Natural killer cell (primary cell): ENCODE results near the gene RASGEF1C. TPM values are rescaled to one million over a fixed set of nuclear protein-coding genes. Genes with fewer than 3 reads are reported as not detected.
"Not testable (repeated sequence)": the region's sequence is repeated elsewhere in the genome, so short reads cannot be mapped to it uniquely, and the experiment has no call there.

Source experiments
- ATAC-seq, 3 donors: fragments of 150-1000 bp in 2 of 3; fragments of 200-7000 bp in 1 of 3; cut with Tn5 transposase; 1 replicate in 1 of 3; 2 replicates in 2 of 3; pipeline ENCODE4 v1.10.0; 2021; ENCODE audit warnings: mild to moderate bottlenecking in 2 of 3, moderate library complexity in 2 of 3
- DNase-seq, 2 donors: peaks; one replicate each; pipeline versions ENCODE4 v3.0.0 to v3.0.0-alpha.2; 2013 to 2021; ENCODE audit warnings: mixed read lengths in 1 of 2
- H3K27ac ChIP-seq: one replicate; pipeline ENCODE4 v1.5.1; 2013; ENCODE audit warnings: mild to moderate bottlenecking, low read length
- H3K27me3 ChIP-seq: one replicate; pipeline ENCODE4 v1.6.1; 2013; ENCODE audit warnings: low read length; ENCODE audit not compliant: control insufficient read depth, insufficient read depth
- H3K36me3 ChIP-seq: one replicate; pipeline ENCODE4 v1.6.1; 2013; ENCODE audit warnings: low read length; ENCODE audit not compliant: control insufficient read depth, insufficient read depth
- H3K4me1 ChIP-seq: one replicate; pipeline ENCODE4 v1.6.1; 2013; ENCODE audit warnings: low read length; ENCODE audit not compliant: control insufficient read depth, insufficient read depth
- H3K4me3 ChIP-seq: one replicate; pipeline ENCODE4 v1.5.1; 2013; ENCODE audit warnings: low read length
- H3K9me3 ChIP-seq: one replicate; pipeline ENCODE4 v1.6.1; 2013; ENCODE audit warnings: low read length; ENCODE audit not compliant: control insufficient read depth, insufficient read depth
- H3K27ac Mint-ChIP-seq, 2 donors: one replicate each; pipeline ENCODE4 v1.8.0; 2022; ENCODE audit warnings: mild to moderate bottlenecking in 2 of 2, mixed read lengths in 2 of 2, moderate library complexity in 1 of 2
- H3K27me3 Mint-ChIP-seq, 2 donors: one replicate each; pipeline ENCODE4 v1.8.0; 2022; ENCODE audit warnings: low read depth in 2 of 2, mixed read lengths in 2 of 2
- H3K36me3 Mint-ChIP-seq: one replicate; pipeline ENCODE4 v1.8.0; 2022; ENCODE audit warnings: mixed read lengths
- H3K4me1 Mint-ChIP-seq, 2 donors: one replicate each; pipeline ENCODE4 v1.8.0; 2022; ENCODE audit warnings: mixed read lengths in 2 of 2
- H3K4me3 Mint-ChIP-seq: one replicate; pipeline ENCODE4 v1.8.0; 2022; ENCODE audit warnings: mild to moderate bottlenecking, moderate library complexity, mixed read lengths
- H3K9me3 Mint-ChIP-seq, 2 donors: one replicate each; pipeline ENCODE4 v1.8.0; 2022; ENCODE audit warnings: mixed read lengths in 2 of 2
- CTCF ChIP-seq: fragments of 200-600 bp; IDR thresholded peaks from one replicate; pipeline ENCODE4 v1.8.0; 2022; ENCODE audit warnings: antibody characterized with exemption
- WGBS: methylation state at CpG from one replicate; pipeline ENCODE4 v1.1.7; 2013; ENCODE audit warnings: missing lambda C conversion rate; ENCODE audit not compliant: insufficient coverage; 5-methylcytosine and 5-hydroxymethylcytosine counted together
- intact Hi-C: fragments of 100-400 bp; cut with micrococcal nuclease; formaldehyde crosslinking; loops from one replicate; pipeline ENCODE4 v1.14.2; 2022
- total RNA-seq, 4 donors: library from RNA; stranded (reverse); fragments of 120-200 nt in 1 of 4; gene quantifications; one replicate each; pipeline versions ENCODE4 v1.2.3 to v1.2.4, GENCODE V29; 2013 to 2022

RASGEF1C gene
- total RNA-seq, 3 donors from 2014 or later (not counting 1 experiment from before 2014, with no cell fraction given): not detected

- H3K27me3 Mint-ChIP-seq: peaks cover 9 to 19% of the 10 kb centered on the region in 2 donors
- H3K4me3 ChIP-seq: no peak overlapping the region
- DNase-seq (peak in 1 of 2 donors; percentile 12), ATAC-seq (no peak)
- no peaks in the 10 kb centered on the region for H3K9me3 Mint-ChIP-seq
- no peaks in the 10 kb centered on the region for H3K4me1 Mint-ChIP-seq
- no peaks in the 10 kb centered on the region for H3K9me3 ChIP-seq
- 89% methylated on average over 24 of the region's 25 CpGs for WGBS
- H3K36me3 ChIP-seq: no peaks in the 10 kb centered on the region
- H3K4me1 ChIP-seq: peaks cover 2% of the 10 kb centered on the region
- H3K27me3 ChIP-seq: no peaks in the 10 kb centered on the region
- no peak for TF ChIP-seq CTCF
- no peak overlapping the region for H3K27ac Mint-ChIP-seq
- intact Hi-C loops: loop anchor here (1.0 to 5.0 kb wide), 3 partner anchors 84 to 200 kb away; no protein-coding TSS in a partner anchor
- H3K36me3 Mint-ChIP-seq: no peaks in the 10 kb centered on the region
- H3K27ac ChIP-seq: no peak overlapping the region
- no peak overlapping the region for H3K4me3 Mint-ChIP-seq
Observed at GRCh38 chr5:180127682-180128670, 81.0 kb downstream of the RASGEF1C start.

GRCh38 chr5:180126716-180127681, 82.0 kb downstream of the RASGEF1C start:
- Histone ChIP-seq H3K9me3 (no peaks in the 10 kb centered on the region), H3K27ac (no peak overlapping the region), H3K4me3 (no peak overlapping the region), H3K4me1 (peaks cover 2% of the 10 kb centered on the region), H3K36me3 (no peaks in the 10 kb centered on the region), H3K27me3 (no peaks in the 10 kb centered on the region)
- Mint-ChIP-seq H3K9me3 (no peaks in the 10 kb centered on the region), H3K4me3 (no peak overlapping the region), H3K4me1 (no peaks in the 10 kb centered on the region), H3K27ac (no peak overlapping the region), H3K27me3 (peaks cover 9 to 25% of the 10 kb centered on the region in 2 donors), H3K36me3 (no peaks in the 10 kb centered on the region)
- ATAC-seq (peak; percentile 53 to 88 (median 81)), DNase-seq (peak; percentile 50 to 52)
- whole genome bisulfite sequencing: 46% methylated on average over 59 of the region's 59 CpGs
- TF ChIP-seq CTCF: peak; percentile 92
- intact Hi-C loops: loop anchor here (1.0 to 5.0 kb wide), 3 partner anchors 85 to 201 kb away; no protein-coding TSS in a partner anchor

GRCh38 chr5:180126156-180126555, 82.9 kb downstream of the RASGEF1C start:
- H3K4me3 ChIP-seq, H3K27ac ChIP-seq, H3K36me3 Mint-ChIP-seq, H3K4me1 ChIP-seq, ATAC-seq, H3K27ac Mint-ChIP-seq, H3K9me3 ChIP-seq, H3K4me3 Mint-ChIP-seq, H3K36me3 ChIP-seq, H3K9me3 Mint-ChIP-seq, H3K27me3 ChIP-seq, H3K4me1 Mint-ChIP-seq: not testable (repeated sequence)
- peak in 1 of 2 donors; percentile 3 for DNase-seq
- H3K27me3 Mint-ChIP-seq: peaks cover 9 to 25% of the 10 kb centered on the region in 2 donors
- intact Hi-C loops: loop anchor here (5.0 kb wide), 1 partner anchor 86 kb away; no protein-coding TSS in a partner anchor
- 88% methylated on average over 17 of the region's 17 CpGs for WGBS

GRCh38 chr5:180124662-180125061, 84.3 kb downstream of the RASGEF1C start:
- intact Hi-C loops: loop anchor here (5.0 kb wide), 1 partner anchor 88 kb away; no protein-coding TSS in a partner anchor
- H3K4me1 ChIP-seq, H3K9me3 Mint-ChIP-seq, H3K27me3 ChIP-seq, H3K27ac Mint-ChIP-seq, H3K36me3 ChIP-seq, ATAC-seq, H3K36me3 Mint-ChIP-seq, H3K27ac ChIP-seq, H3K9me3 ChIP-seq, H3K4me3 Mint-ChIP-seq, H3K4me3 ChIP-seq, DNase-seq, H3K4me1 Mint-ChIP-seq: not testable (repeated sequence)
- H3K27me3 Mint-ChIP-seq: peaks cover 9 to 25% of the 10 kb centered on the region in 2 donors
- whole genome bisulfite sequencing: 88% methylated on average over 6 of the region's 6 CpGs
